ENCODE data around the gene SP1.
"Not testable (repeated sequence)": the region's sequence is repeated elsewhere in the genome, so short reads cannot be mapped to it uniquely, and the experiment has no call there.

SP1 gene

GRCh38 chr12:53386381-53386780 is 6.4 kb downstream of the SP1 start:
- not testable (repeated sequence) for H3K9me3 ChIP-seq (replicated peaks; ENCODE audit: low read length); H3K27me3 ChIP-seq (ENCODE audit: control insufficient read depth, insufficient read depth, low read length); H3K4me3 ChIP-seq (ENCODE audit: low read length)
- Histone ChIP-seq H3K9ac (ENCODE audit: low read depth, low read length) (peak overlapping the region; percentile 50), H3K4me2 (ENCODE audit: low read length) (peak overlapping the region; percentile 69), H3K4me1 (ENCODE audit: control insufficient read depth, insufficient read depth, low read length) (peaks cover 75% of the 10 kb centered on the region), H3K36me3 (ENCODE audit: insufficient read depth, low read length) (peaks cover 22% of the 10 kb centered on the region)

- Histone ChIP-seq H3K9me3 (replicated peaks; ENCODE audit: low read length) (no peaks in the 10 kb centered on the region), H3K4me1 (ENCODE audit: control insufficient read depth, insufficient read depth, low read length) (peaks cover 51% of the 10 kb centered on the region), H3K4me2 (ENCODE audit: low read length) (peak overlapping the region; percentile 69), H3K9ac (ENCODE audit: low read depth, low read length) (no peak overlapping the region), H3K4me3 (ENCODE audit: low read length) (peak overlapping the region; percentile 13), H3K27me3 (ENCODE audit: control insufficient read depth, insufficient read depth, low read length) (no peaks in the 10 kb centered on the region), H3K36me3 (ENCODE audit: insufficient read depth, low read length) (peaks cover 5% of the 10 kb centered on the region)
Measured at GRCh38 chr12:53388932-53389331, 9.0 kb downstream of the SP1 start.

- H3K27me3 ChIP-seq (ENCODE audit: control insufficient read depth, insufficient read depth, low read length), result no peaks in the 10 kb centered on the region
- no peak overlapping the region for H3K9ac ChIP-seq (ENCODE audit: low read depth, low read length)
- peak overlapping the region; percentile 54 for H3K4me2 ChIP-seq (ENCODE audit: low read length)
- H3K36me3 ChIP-seq (ENCODE audit: insufficient read depth, low read length), result peaks cover under 1% of the 10 kb centered on the region
- peaks cover 49% of the 10 kb centered on the region for H3K4me1 ChIP-seq (ENCODE audit: control insufficient read depth, insufficient read depth, low read length)
- no peaks in the 10 kb centered on the region for H3K9me3 ChIP-seq (replicated peaks; ENCODE audit: low read length)
- no peak overlapping the region for H3K4me3 ChIP-seq (ENCODE audit: low read length)
Measured at GRCh38 chr12:53389702-53390101, 9.7 kb downstream of the SP1 start.

- no peaks in the 10 kb centered on the region for H3K9me3 ChIP-seq (replicated peaks; ENCODE audit: low read length)
- no peak overlapping the region for H3K4me2 ChIP-seq (ENCODE audit: low read length)
- peaks cover 41% of the 10 kb centered on the region for H3K4me1 ChIP-seq (ENCODE audit: control insufficient read depth, insufficient read depth, low read length)
- no peak overlapping the region for H3K4me3 ChIP-seq (ENCODE audit: low read length)
- peaks cover 5% of the 10 kb centered on the region for H3K36me3 ChIP-seq (ENCODE audit: insufficient read depth, low read length)
- no peak overlapping the region for H3K9ac ChIP-seq (ENCODE audit: low read depth, low read length)
- no peaks in the 10 kb centered on the region for H3K27me3 ChIP-seq (ENCODE audit: control insufficient read depth, insufficient read depth, low read length)
Measured at GRCh38 chr12:53391724-53392123, 11.7 kb downstream of the SP1 start.

DNA sequence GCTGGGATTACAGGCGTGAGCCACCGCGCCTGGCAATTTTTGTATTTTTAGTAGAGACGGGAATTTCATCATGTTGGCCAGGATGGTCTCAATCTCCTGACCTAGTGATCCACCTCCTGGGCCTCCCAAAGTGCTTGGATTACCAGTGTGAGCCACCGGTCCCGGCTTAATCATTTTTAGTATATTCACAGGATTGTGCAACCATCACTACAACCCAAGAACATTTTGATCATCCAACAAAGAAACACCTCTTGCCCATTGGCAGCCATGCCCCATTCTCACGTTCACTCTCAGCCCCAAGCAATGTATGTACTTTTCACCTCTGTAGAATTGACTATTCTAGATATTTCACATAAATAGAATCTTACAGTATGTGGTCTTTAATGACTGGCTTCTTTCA is 19.9 kb downstream of the SP1 start:
- Histone ChIP-seq H3K9me3 (replicated peaks; ENCODE audit: low read length) (no peaks in the 10 kb centered on the region), H3K4me2 (ENCODE audit: low read length) (no peak overlapping the region), H3K36me3 (ENCODE audit: insufficient read depth, low read length) (peaks cover 12% of the 10 kb centered on the region), H3K4me1 (ENCODE audit: control insufficient read depth, insufficient read depth, low read length) (peaks cover 9% of the 10 kb centered on the region), H3K27me3 (ENCODE audit: control insufficient read depth, insufficient read depth, low read length) (no peaks in the 10 kb centered on the region), H3K9ac (ENCODE audit: low read depth, low read length) (no peak overlapping the region), H3K4me3 (ENCODE audit: low read length) (no peak overlapping the region)

- H3K36me3 ChIP-seq (ENCODE audit: insufficient read depth, low read length), result peaks cover 13% of the 10 kb centered on the region
- H3K4me1 ChIP-seq (ENCODE audit: control insufficient read depth, insufficient read depth, low read length); H3K9me3 ChIP-seq (replicated peaks; ENCODE audit: low read length): not testable (repeated sequence)
Measured at GRCh38 chr12:53402351-53402750, 22.4 kb downstream of the SP1 start.

GRCh38 chr12:53402871-53403270 is 22.9 kb downstream of the SP1 start:
- Histone ChIP-seq H3K4me3 (ENCODE audit: low read length) (no peak overlapping the region), H3K36me3 (ENCODE audit: insufficient read depth, low read length) (peaks cover 13% of the 10 kb centered on the region), H3K9me3 (replicated peaks; ENCODE audit: low read length) (no peaks in the 10 kb centered on the region), H3K9ac (ENCODE audit: low read depth, low read length) (no peak overlapping the region), H3K27me3 (ENCODE audit: control insufficient read depth, insufficient read depth, low read length) (no peaks in the 10 kb centered on the region), H3K4me2 (ENCODE audit: low read length) (no peak overlapping the region), H3K4me1 (ENCODE audit: control insufficient read depth, insufficient read depth, low read length) (peaks cover 7% of the 10 kb centered on the region)

More at GRCh38 chr12:53402351-53402750, 22.4 kb downstream of the SP1 start:
- H3K9ac ChIP-seq (ENCODE audit: low read depth, low read length); H3K4me3 ChIP-seq (ENCODE audit: low read length); H3K4me2 ChIP-seq (ENCODE audit: low read length); H3K27me3 ChIP-seq (ENCODE audit: control insufficient read depth, insufficient read depth, low read length): not testable (repeated sequence)

GRCh38 chr12:53410951-53411350 is 31.0 kb downstream of the SP1 start:
- Histone ChIP-seq H3K4me3 (ENCODE audit: low read length) (no peak overlapping the region), H3K4me2 (ENCODE audit: low read length) (no peak overlapping the region), H3K9ac (ENCODE audit: low read depth, low read length) (no peak overlapping the region), H3K4me1 (ENCODE audit: control insufficient read depth, insufficient read depth, low read length) (peaks cover 13% of the 10 kb centered on the region), H3K9me3 (replicated peaks; ENCODE audit: low read length) (no peaks in the 10 kb centered on the region), H3K36me3 (ENCODE audit: insufficient read depth, low read length) (peaks cover 37% of the 10 kb centered on the region), H3K27me3 (ENCODE audit: control insufficient read depth, insufficient read depth, low read length) (no peaks in the 10 kb centered on the region)

GRCh38 chr12:53413485-53414204 is 33.7 kb downstream of the SP1 start:
- no peak overlapping the region for H3K4me3 ChIP-seq (ENCODE audit: low read length)
- no peak overlapping the region for H3K9ac ChIP-seq (ENCODE audit: low read depth, low read length)
- H3K4me2 ChIP-seq (ENCODE audit: low read length), result no peak overlapping the region
- no peaks in the 10 kb centered on the region for H3K27me3 ChIP-seq (ENCODE audit: control insufficient read depth, insufficient read depth, low read length)
- H3K9me3 ChIP-seq (replicated peaks; ENCODE audit: low read length), result no peaks in the 10 kb centered on the region
- peaks cover 13% of the 10 kb centered on the region for H3K4me1 ChIP-seq (ENCODE audit: control insufficient read depth, insufficient read depth, low read length)
- peaks cover 33% of the 10 kb centered on the region for H3K36me3 ChIP-seq (ENCODE audit: insufficient read depth, low read length)

DNA sequence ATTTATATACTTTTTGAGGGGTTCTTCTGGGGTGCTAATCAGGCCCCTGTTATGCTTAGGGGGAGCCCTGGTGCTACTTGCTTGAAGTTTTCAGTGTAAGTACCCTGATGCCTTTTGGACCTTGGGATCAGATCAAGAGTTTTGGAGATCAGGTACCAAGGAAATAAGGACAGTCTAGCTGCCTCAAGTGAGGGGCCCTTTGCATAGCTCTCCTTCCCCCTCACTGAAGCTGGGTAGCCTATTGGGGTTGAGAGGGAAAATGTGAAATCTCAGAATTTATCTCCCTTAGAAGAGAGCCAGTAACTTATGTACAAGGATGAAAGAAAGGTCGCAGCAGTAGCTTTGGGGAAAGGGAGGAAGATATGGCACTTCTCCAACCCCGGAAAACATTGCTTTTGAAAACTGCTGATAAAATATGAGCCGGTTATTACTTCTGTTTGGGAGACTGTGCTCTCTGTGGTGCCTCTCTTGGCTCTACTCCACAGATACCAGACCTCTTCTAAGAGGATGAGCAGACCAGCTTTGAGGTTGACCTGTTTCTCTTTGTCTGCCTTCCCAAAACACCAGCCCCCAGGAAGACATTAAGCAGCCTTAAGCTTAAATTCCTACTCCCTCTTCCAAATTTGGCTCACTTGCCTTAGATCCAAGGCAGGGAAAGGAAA is 34.9 kb downstream of the SP1 start:
- Histone ChIP-seq H3K36me3 (ENCODE audit: insufficient read depth, low read length) (peaks cover 27% of the 10 kb centered on the region), H3K27me3 (ENCODE audit: control insufficient read depth, insufficient read depth, low read length) (no peaks in the 10 kb centered on the region), H3K4me1 (ENCODE audit: control insufficient read depth, insufficient read depth, low read length) (peaks cover 13% of the 10 kb centered on the region), H3K4me2 (ENCODE audit: low read length) (no peak overlapping the region), H3K4me3 (ENCODE audit: low read length) (no peak overlapping the region), H3K9me3 (replicated peaks; ENCODE audit: low read length) (no peaks in the 10 kb centered on the region), H3K9ac (ENCODE audit: low read depth, low read length) (no peak overlapping the region)

- H3K27me3 ChIP-seq (ENCODE audit: control insufficient read depth, insufficient read depth, low read length); H3K9ac ChIP-seq (ENCODE audit: low read depth, low read length); H3K4me3 ChIP-seq (ENCODE audit: low read length); H3K9me3 ChIP-seq (replicated peaks; ENCODE audit: low read length); H3K4me2 ChIP-seq (ENCODE audit: low read length): not testable (repeated sequence)
- H3K4me1 ChIP-seq (ENCODE audit: control insufficient read depth, insufficient read depth, low read length), result peaks cover 13% of the 10 kb centered on the region
- H3K36me3 ChIP-seq (ENCODE audit: insufficient read depth, low read length), result peaks cover 24% of the 10 kb centered on the region
Measured at GRCh38 chr12:53415752-53416389, 35.9 kb downstream of the SP1 start.
